Measurements from ENCODE around the gene PCDHGB5. TPM values are rescaled to one million over a fixed set of nuclear protein-coding genes. Genes with fewer than 3 reads are reported as not detected.
"Not testable (repeated sequence)": the region's sequence is repeated elsewhere in the genome, so short reads cannot be mapped to it uniquely, and the experiment has no call there.

Gene PCDHGB5
- total RNA-seq, 1 experiment from 2014 or later: 3.6 TPM

DNA sequence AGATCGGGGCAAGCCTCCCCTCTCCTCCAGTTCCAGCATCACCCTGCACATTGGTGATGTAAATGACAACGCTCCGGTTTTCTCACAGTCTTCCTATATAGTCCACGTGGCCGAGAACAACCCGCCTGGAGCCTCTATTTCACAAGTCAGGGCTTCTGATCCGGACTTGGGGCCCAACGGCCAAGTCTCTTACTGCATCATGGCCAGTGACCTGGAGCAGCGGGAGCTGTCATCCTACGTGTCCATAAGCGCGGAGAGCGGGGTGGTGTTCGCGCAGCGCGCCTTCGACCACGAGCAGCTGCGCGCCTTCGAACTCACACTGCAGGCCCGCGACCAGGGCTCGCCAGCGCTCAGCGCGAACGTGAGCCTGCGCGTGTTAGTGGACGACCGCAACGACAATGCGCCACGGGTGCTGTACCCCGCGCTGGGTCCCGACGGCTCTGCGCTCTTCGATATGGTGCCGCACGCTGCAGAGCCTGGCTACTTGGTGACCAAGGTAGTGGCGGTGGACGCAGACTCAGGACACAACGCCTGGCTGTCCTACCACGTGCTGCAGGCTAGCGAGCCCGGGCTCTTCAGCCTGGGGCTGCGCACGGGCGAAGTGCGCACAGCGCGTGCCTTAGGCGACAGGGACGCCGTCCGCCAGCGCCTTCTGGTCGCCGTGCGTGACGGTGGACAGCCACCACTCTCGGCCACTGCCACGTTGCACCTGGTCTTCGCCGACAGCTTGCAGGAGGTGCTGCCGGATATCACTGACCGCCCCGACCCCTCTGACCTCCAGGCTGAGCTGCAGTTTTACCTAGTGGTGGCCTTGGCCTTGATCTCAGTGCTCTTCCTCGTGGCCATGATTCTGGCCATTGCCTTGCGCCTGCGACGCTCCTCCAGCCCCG is 8.3 kb upstream of the PCDHGB5 start:
- H3K9me3 ChIP-seq (replicated peaks): peaks cover 37% of the 10 kb centered on the region
- DNase-seq (ENCODE audit: low read depth in 1 of 2, low spot score in 2 of 2): no peak

GRCh38 chr5:141392429-141393198 is 5.1 kb upstream of the PCDHGB5 start, which contains the start of gene PCDHGA8:
TSS of gene PCDHGA8 (plus strand) at chr5:141392633. CDS start at chr5:141392814, 181 bp downstream.
- DNase-seq (ENCODE audit: low read depth in 1 of 2, low spot score in 2 of 2): no peak
- Histone ChIP-seq H3K4me1 (replicated peaks) (no peaks in the 10 kb centered on the region), H3K4me3 (no peak within 1 kb of the TSS), H3K27ac (no peak within 1 kb of the TSS), H3K27me3 (replicated peaks) (no peaks in the 10 kb centered on the region), H3K36me3 (no peaks in the 10 kb centered on the region), H3K9me3 (replicated peaks) (peaks cover 40% of the 10 kb centered on the region)

More for the DNA sequence above, 8.3 kb upstream of the PCDHGB5 start:
- Histone ChIP-seq H3K4me1 (replicated peaks) (no peaks in the 10 kb centered on the region), H3K4me3 (no peak overlapping the region), H3K36me3 (no peaks in the 10 kb centered on the region), H3K27ac (no peak overlapping the region), H3K27me3 (replicated peaks) (no peaks in the 10 kb centered on the region)

- H3K36me3 ChIP-seq: no peaks in the 10 kb centered on the region
- H3K4me1 ChIP-seq (replicated peaks): no peaks in the 10 kb centered on the region
- no peak for DNase-seq (ENCODE audit: low read depth in 1 of 2, low spot score in 2 of 2)
- no peaks in the 10 kb centered on the region for H3K27me3 ChIP-seq (replicated peaks)
- peaks cover 39% of the 10 kb centered on the region for H3K9me3 ChIP-seq (replicated peaks)
- H3K4me3 ChIP-seq: no peak overlapping the region
- no peak overlapping the region for H3K27ac ChIP-seq
Measured at GRCh38 chr5:141393267-141393666, 4.5 kb upstream of the PCDHGB5 start.

DNA sequence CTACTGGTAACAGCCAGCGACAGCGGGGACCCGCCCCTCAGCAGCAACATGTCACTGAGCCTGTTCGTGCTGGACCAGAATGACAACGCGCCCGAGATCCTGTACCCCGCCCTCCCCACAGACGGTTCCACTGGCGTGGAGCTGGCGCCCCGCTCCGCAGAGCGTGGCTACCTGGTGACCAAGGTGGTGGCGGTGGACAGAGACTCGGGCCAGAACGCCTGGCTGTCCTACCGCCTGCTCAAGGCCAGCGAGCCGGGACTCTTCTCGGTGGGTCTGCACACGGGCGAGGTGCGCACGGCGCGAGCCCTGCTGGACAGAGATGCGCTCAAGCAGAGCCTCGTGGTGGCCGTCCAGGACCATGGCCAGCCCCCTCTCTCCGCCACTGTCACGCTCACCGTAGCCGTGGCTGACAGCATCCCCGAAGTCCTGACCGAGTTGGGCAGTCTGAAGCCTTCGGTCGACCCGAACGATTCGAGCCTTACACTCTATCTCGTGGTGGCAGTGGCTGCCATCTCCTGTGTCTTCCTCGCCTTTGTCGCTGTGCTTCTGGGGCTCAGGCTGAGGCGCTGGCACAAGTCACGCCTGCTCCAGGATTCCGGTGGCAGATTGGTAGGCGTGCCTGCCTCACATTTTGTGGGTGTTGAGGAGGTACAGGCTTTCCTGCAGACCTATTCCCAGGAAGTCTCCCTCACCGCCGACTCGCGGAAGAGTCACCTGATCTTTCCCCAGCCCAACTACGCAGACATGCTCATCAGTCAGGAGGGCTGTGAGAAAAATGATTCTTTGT is 3.2 kb upstream of the PCDHGB5 start:
- H3K4me3 ChIP-seq: not testable (repeated sequence)
- peaks cover 39% of the 10 kb centered on the region for H3K9me3 ChIP-seq (replicated peaks)

GRCh38 chr5:141398608-141399007 is 861 bp downstream of the PCDHGB5 start:
- no peak for DNase-seq (ENCODE audit: low read depth in 1 of 2, low spot score in 2 of 2)
- Histone ChIP-seq H3K4me3 (no peak overlapping the region), H3K27ac (no peak overlapping the region), H3K27me3 (replicated peaks) (no peaks in the 10 kb centered on the region), H3K36me3 (no peaks in the 10 kb centered on the region), H3K4me1 (replicated peaks) (no peaks in the 10 kb centered on the region), H3K9me3 (replicated peaks) (peaks cover 40% of the 10 kb centered on the region)

More for the DNA sequence above, 3.2 kb upstream of the PCDHGB5 start:
- not testable (repeated sequence) for H3K27ac ChIP-seq; DNase-seq (ENCODE audit: low read depth in 1 of 2, low spot score in 2 of 2); H3K4me1 ChIP-seq (replicated peaks); H3K27me3 ChIP-seq (replicated peaks); H3K36me3 ChIP-seq

DNA sequence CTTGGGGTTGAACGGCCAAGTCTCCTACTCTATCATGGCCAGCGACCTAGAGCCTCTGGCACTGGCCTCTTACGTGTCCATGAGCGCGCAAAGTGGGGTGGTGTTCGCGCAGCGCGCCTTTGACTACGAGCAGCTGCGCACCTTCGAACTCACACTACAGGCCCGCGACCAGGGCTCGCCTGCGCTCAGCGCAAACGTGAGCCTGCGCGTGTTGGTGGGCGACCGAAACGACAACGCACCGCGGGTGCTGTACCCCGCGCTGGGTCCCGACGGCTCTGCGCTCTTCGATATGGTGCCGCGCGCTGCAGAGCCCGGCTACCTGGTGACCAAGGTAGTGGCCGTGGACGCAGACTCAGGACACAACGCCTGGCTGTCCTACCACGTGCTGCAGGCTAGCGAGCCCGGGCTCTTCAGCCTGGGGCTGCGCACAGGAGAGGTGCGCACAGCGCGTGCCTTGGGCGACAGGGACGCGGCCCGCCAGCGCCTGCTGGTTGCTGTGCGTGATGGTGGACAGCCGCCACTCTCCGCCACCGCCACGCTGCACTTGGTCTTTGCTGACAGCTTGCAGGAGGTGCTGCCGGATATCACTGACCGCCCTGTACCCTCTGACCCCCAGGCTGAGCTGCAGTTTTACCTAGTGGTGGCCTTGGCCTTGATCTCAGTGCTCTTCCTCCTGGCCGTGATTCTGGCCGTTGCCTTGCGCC is 2.0 kb downstream of the PCDHGB5 start:
- no peak for DNase-seq (ENCODE audit: low read depth in 1 of 2, low spot score in 2 of 2)
- Histone ChIP-seq H3K27me3 (replicated peaks) (no peaks in the 10 kb centered on the region), H3K36me3 (no peaks in the 10 kb centered on the region), H3K4me3 (no peak overlapping the region), H3K4me1 (replicated peaks) (no peaks in the 10 kb centered on the region), H3K27ac (no peak overlapping the region), H3K9me3 (replicated peaks) (peaks cover 31% of the 10 kb centered on the region)

GRCh38 chr5:141402553-141403243 is 5.0 kb downstream of the PCDHGB5 start, which contains the start of gene PCDHGA9:
TSS of gene PCDHGA9 (plus strand) at chr5:141402778. CDS start at chr5:141402953, 175 bp downstream.
- Histone ChIP-seq H3K9me3 (replicated peaks) (peaks cover 20% of the 10 kb centered on the region), H3K4me3 (no peak within 1 kb of the TSS)
- DNase-seq (ENCODE audit: low read depth in 1 of 2, low spot score in 2 of 2): no peak

GRCh38 chr5:141403387-141403786 is 5.6 kb downstream of the PCDHGB5 start:
- no peaks in the 10 kb centered on the region for H3K36me3 ChIP-seq
- no peak for DNase-seq (ENCODE audit: low read depth in 1 of 2, low spot score in 2 of 2)
- H3K4me1 ChIP-seq (replicated peaks): no peaks in the 10 kb centered on the region
- H3K4me3 ChIP-seq: no peak overlapping the region
- H3K27ac ChIP-seq: no peak overlapping the region
- H3K27me3 ChIP-seq (replicated peaks): no peaks in the 10 kb centered on the region
- H3K9me3 ChIP-seq (replicated peaks): peaks cover 21% of the 10 kb centered on the region

More at GRCh38 chr5:141402553-141403243, 5.0 kb downstream of the PCDHGB5 start, which contains the start of gene PCDHGA9:
- H3K36me3 ChIP-seq: no peaks in the 10 kb centered on the region
- no peaks in the 10 kb centered on the region for H3K27me3 ChIP-seq (replicated peaks)
- no peaks in the 10 kb centered on the region for H3K4me1 ChIP-seq (replicated peaks)
- H3K27ac ChIP-seq: no peak within 1 kb of the TSS

- H3K9me3 ChIP-seq (replicated peaks): peaks cover 14% of the 10 kb centered on the region
- not testable (repeated sequence) for H3K4me1 ChIP-seq (replicated peaks); H3K36me3 ChIP-seq; H3K27ac ChIP-seq; H3K4me3 ChIP-seq; DNase-seq (ENCODE audit: low read depth in 1 of 2, low spot score in 2 of 2); H3K27me3 ChIP-seq (replicated peaks)
Measured at GRCh38 chr5:141407790-141408505, 10.2 kb downstream of the PCDHGB5 start, which contains the start of gene PCDHGB6. TSS of gene PCDHGB6 (plus strand) at chr5:141408021. CDS start at chr5:141408203, 182 bp downstream.

- no peaks in the 10 kb centered on the region for H3K36me3 ChIP-seq
- DNase-seq (ENCODE audit: low read depth in 1 of 2, low spot score in 2 of 2): no peak
- H3K27ac ChIP-seq: no peak overlapping the region
- no peaks in the 10 kb centered on the region for H3K27me3 ChIP-seq (replicated peaks)
- no peaks in the 10 kb centered on the region for H3K4me1 ChIP-seq (replicated peaks)
- H3K4me3 ChIP-seq: no peak overlapping the region
- H3K9me3 ChIP-seq (replicated peaks): peaks cover 17% of the 10 kb centered on the region
Measured at GRCh38 chr5:141409598-141410306, 12.0 kb downstream of the PCDHGB5 start.

DNA sequence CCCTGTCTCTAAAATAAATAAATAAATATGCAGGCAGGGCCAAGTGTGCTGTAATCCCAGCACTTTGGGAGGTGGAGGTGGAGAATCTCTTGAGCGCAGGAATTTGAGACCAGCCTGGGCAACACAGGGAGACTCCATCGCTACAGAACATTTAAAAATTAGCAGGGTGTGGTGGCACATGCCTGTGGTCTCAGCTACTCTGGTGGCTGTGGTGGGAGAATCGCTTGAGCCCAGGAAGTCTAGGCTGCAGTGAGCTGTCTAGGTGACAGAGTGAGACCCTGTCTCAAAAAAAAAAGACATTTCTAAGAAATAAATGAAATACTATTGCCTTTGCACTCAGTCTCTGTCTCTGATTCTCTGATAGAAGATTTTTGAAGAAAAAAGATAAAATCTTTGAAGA is 13.8 kb downstream of the PCDHGB5 start:
- peak in 1 of 2 experiments; percentile 9 for DNase-seq (ENCODE audit: low read depth in 1 of 2, low spot score in 2 of 2)
- Histone ChIP-seq H3K27ac (no peak overlapping the region), H3K4me1 (replicated peaks) (no peaks in the 10 kb centered on the region), H3K27me3 (replicated peaks) (no peaks in the 10 kb centered on the region), H3K9me3 (replicated peaks) (peaks cover 17% of the 10 kb centered on the region), H3K36me3 (no peaks in the 10 kb centered on the region), H3K4me3 (no peak overlapping the region)
